Fibroblast of lung (primary cell): ENCODE results near the gene INPP5A.

ENCODE experiments used
- CTCF ChIP-seq, 2 donors: IDR thresholded peaks in 1 of 2; conservative IDR thresholded peaks in 1 of 2; 1 replicate in 1 of 2; 2 replicates in 1 of 2; pipeline ENCODE4 v1.5.1; 2011 to 2012; ENCODE audit warnings: low read length in 2 of 2, control low read depth in 1 of 2, inconsistent platforms in 1 of 2, low read depth in 1 of 2, mild to moderate bottlenecking in 1 of 2
- EZH2 ChIP-seq: IDR thresholded peaks from 2 replicates; pipeline ENCODE4 v1.5.1; 2012; ENCODE audit warnings: low read length, control low read depth, mild to moderate bottlenecking; ENCODE audit errors: missing control alignments

DNA sequence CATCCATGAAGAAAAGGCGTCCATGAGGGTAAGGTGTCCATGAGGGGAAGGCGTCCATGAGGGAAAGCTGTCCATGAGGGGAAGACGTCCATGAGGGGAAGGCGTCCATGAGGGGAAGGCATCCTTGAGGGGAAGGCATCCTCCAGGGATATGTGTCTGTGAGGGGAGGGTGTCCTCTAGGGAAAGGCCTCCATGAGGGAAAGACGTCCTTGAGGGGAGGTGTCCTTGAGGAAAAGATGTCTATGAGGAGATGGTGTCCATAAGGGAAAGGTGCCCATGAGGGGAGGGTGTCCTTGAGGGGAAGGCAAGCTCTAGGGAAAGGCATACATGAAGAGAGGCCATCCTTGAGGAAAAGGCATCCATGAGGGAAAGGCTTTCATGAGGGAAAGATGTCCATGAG, 92.6 kb downstream of the INPP5A start:
- TF ChIP-seq CTCF (conservative IDR thresholded peaks at IDR 0.05 in 1 of 2, IDR thresholded peaks at IDR 0.05 in 1 of 2; ENCODE audit: low read depth in 1 of 2, low read length in 2 of 2) = no peak
- TF ChIP-seq EZH2 = no peak
